Activated naive CD8-positive, alpha-beta T cell treated with anti-CD3 and anti-CD28 coated beads for 36 hours (primary cell): ENCODE results near the gene DHX9. TPM values are rescaled to one million over a fixed set of nuclear protein-coding genes. Genes with fewer than 3 reads are reported as not detected.
"Not testable (repeated sequence)": the region's sequence is repeated elsewhere in the genome, so short reads cannot be mapped to it uniquely, and the experiment has no call there.

Experiments used
- DNase-seq: peaks from one replicate; pipeline ENCODE4 v3.0.0; 2021
- H3K27ac Mint-ChIP-seq: one replicate; pipeline ENCODE4 v1.8.0; 2022; ENCODE audit warnings: mild to moderate bottlenecking, moderate library complexity, mixed read lengths
- H3K27me3 Mint-ChIP-seq: one replicate; pipeline ENCODE4 v1.8.0; 2022; ENCODE audit warnings: mild to moderate bottlenecking, mixed read lengths
- H3K36me3 Mint-ChIP-seq: one replicate; pipeline ENCODE4 v1.8.0; 2021; ENCODE audit warnings: mild to moderate bottlenecking, mixed read lengths
- H3K4me1 Mint-ChIP-seq: one replicate; pipeline ENCODE4 v1.8.0; 2021; ENCODE audit warnings: mixed read lengths
- H3K4me3 Mint-ChIP-seq: one replicate; pipeline ENCODE4 v1.8.0; 2022; ENCODE audit warnings: mild to moderate bottlenecking, moderate library complexity, mixed read lengths
- H3K9me3 Mint-ChIP-seq: one replicate; pipeline ENCODE4 v1.8.0; 2022; ENCODE audit warnings: mixed read lengths
- total RNA-seq, 2 experiments: library from RNA; stranded (reverse); gene quantifications; one replicate each; pipeline ENCODE4 v1.2.3, GENCODE V29; 2021

Gene DHX9
- total RNA-seq, 2 experiments from 2014 or later, result 310 to 318 TPM

DNA sequence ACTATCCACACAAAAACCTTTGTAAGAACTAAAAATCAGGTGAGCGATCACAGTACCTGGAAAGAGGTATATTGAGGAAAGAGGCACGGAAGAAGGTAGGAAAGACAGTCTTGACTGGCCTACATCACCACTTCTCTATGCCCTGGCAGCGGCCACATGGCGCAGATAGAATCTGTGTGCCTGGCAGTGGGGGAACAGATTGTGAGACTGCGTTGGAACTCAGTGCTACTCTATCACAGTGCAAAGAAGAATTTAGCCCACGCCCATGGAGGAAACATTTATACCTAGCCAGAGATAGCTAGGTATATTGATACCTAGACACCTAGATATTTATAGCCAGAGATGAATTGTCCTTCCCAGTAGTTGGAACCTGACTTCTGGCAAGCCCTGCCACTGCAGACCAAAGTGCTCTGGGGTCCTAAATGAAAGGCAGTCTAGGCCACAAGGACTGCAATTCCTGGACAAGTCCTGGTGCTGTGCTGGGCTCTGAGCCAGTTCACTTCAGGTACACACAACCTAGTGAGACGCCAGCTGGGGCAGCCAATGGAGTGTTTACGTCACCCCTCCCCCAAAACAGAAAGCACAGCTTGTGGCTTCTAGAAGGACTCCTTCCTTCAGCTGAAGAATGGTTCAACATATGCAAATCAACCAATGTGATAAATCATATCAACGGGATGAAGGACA lies 51.9 kb downstream of the DHX9 start:
- H3K27me3 Mint-ChIP-seq, result no peaks in the 10 kb centered on the region
- peaks cover 43% of the 10 kb centered on the region for H3K36me3 Mint-ChIP-seq
- no peak for DNase-seq
- peaks cover 24% of the 10 kb centered on the region for H3K4me1 Mint-ChIP-seq
- H3K27ac Mint-ChIP-seq, result peak overlapping the region; percentile 18
- H3K4me3 Mint-ChIP-seq, result no peak overlapping the region
- H3K9me3 Mint-ChIP-seq, result no peaks in the 10 kb centered on the region

DNA sequence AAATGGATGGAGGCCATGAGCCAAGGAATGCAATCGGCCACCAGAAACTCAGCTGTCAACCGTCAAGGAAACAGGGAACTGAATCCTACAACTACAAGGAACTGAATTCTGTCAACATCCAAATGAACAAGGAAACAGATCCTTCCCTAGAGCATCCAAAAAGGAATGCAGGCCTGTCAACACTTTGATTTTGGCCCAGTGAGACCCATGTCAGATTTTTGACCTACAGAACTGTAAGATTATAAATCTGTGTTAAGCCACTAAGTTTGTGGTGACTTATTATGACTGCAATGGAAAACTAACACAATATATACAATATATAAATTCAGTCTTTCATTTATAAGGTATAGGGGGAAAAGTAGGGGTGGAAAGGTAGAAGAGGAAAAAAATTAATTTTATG lies 58.5 kb downstream of the DHX9 start:
- no peaks in the 10 kb centered on the region for H3K36me3 Mint-ChIP-seq
- H3K27ac Mint-ChIP-seq, result no peak overlapping the region
- H3K27me3 Mint-ChIP-seq, result peaks cover 2% of the 10 kb centered on the region
- no peaks in the 10 kb centered on the region for H3K9me3 Mint-ChIP-seq
- no peak overlapping the region for H3K4me3 Mint-ChIP-seq
- no peak for DNase-seq
- no peaks in the 10 kb centered on the region for H3K4me1 Mint-ChIP-seq

DNA sequence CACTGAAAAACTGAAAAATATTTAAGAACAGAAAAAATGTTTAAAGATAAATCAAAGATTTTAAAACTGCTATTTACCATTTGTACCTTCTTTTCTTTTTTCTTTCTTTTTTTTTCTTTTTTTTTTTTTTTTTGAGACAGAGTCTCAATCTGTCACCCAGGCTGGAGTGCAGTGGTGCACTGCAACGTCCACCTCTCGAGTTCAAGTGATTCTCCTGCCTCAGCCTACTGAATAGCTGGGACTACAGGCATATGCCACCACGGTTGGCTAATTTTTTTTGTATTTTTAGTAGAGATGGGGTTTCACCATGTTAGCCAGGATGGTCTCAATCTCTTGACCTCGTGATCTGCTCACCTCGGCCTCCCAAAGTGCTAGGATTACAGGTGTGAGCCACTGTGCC lies 62.8 kb downstream of the DHX9 start:
- H3K27ac Mint-ChIP-seq, DNase-seq, H3K36me3 Mint-ChIP-seq, H3K27me3 Mint-ChIP-seq, H3K4me3 Mint-ChIP-seq, H3K9me3 Mint-ChIP-seq, H3K4me1 Mint-ChIP-seq: not testable (repeated sequence)

DNA sequence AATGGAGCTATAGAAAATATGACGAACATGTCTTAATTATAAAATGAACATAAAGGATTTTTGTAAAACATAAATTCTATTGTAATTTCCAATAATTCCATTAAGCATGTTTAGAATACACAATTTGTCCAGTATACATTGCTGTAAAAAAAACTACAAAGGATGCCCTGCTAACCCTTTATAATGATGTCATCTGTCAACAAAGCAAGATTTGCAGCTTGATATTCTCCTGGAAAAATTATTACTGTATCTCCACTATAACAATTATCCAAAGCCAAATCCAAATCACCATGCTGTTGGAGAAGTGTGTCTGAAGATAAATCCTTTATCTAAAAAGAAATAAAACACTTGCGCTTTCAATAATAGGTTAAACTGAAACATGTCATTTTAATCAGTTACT lies 66.2 kb downstream of the DHX9 start:
- DNase-seq, result no peak
- Mint-ChIP-seq H3K4me1 (no peaks in the 10 kb centered on the region), H3K27ac (no peak overlapping the region), H3K27me3 (peaks cover 3% of the 10 kb centered on the region), H3K9me3 (no peaks in the 10 kb centered on the region), H3K4me3 (no peak overlapping the region), H3K36me3 (no peaks in the 10 kb centered on the region)

DNA sequence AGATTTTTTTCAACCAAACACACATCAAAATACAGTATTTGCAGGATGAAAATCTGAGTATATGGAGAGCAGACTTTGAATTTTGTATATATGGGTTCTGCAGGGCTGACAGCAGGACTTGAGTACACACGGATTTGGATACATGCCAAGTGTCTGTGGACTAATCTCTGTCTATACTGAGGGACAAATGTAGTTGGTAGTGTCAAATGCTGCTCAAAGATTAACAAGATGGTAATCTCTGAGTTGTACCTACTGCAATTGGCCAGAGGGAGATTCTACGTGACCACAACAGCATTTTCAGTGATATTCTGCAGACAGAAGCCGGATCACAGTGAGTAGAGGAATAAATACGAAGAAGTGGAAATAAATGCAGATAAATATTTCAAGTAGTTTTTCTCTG lies 70.4 kb downstream of the DHX9 start:
- H3K4me3 Mint-ChIP-seq, result no peak overlapping the region
- peaks cover 6% of the 10 kb centered on the region for H3K27me3 Mint-ChIP-seq
- H3K36me3 Mint-ChIP-seq, result no peaks in the 10 kb centered on the region
- no peaks in the 10 kb centered on the region for H3K4me1 Mint-ChIP-seq
- no peak overlapping the region for H3K27ac Mint-ChIP-seq
- peaks cover 2% of the 10 kb centered on the region for H3K9me3 Mint-ChIP-seq
- no peak for DNase-seq

DNA sequence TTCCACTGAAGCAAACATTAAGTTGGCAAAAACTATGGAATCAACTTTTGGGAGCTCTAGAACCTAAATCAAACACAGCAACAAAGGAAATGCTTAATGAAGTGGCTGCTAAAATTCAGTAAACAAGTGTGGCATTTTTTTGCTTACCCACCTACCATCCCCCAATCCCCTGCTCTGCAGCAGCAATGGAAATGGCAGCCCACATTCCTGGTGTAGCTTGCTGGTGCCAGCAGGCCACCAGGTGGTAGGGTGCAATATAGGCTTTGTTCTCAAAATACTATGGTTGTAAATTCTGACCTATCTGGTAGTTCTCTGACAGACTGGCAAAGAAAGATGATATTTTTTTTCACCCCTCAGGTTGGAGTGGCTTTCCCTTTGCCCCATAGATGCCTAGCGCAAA lies 71.0 kb downstream of the DHX9 start:
- Mint-ChIP-seq H3K27ac (no peak overlapping the region), H3K36me3 (no peaks in the 10 kb centered on the region), H3K9me3 (peaks cover 2% of the 10 kb centered on the region), H3K4me1 (no peaks in the 10 kb centered on the region), H3K4me3 (no peak overlapping the region), H3K27me3 (peaks cover 9% of the 10 kb centered on the region)
- DNase-seq, result no peak

DNA sequence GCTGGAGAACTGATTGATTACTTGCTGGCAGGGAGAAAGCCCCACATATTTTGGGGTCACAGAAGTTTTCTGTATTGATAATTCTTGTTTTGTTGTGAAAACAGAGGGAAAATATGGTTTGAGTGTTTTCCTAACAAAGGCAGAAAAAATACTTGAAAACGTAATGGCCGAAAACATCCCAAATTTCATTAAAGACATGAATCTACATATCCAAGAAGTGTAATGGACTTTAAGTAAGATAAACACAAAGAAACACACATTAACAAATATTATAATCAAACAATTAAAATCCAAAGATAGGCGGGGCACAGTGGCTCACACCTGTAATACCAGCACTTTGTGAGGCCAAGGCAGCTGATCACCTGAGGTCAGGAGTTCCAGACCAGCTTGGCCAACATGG lies 74.3 kb downstream of the DHX9 start:
- Mint-ChIP-seq H3K4me3 (no peak overlapping the region), H3K4me1 (no peaks in the 10 kb centered on the region), H3K36me3 (no peaks in the 10 kb centered on the region), H3K9me3 (peaks cover 2% of the 10 kb centered on the region), H3K27me3 (peaks cover 29% of the 10 kb centered on the region), H3K27ac (no peak overlapping the region)
- no peak for DNase-seq

DNA sequence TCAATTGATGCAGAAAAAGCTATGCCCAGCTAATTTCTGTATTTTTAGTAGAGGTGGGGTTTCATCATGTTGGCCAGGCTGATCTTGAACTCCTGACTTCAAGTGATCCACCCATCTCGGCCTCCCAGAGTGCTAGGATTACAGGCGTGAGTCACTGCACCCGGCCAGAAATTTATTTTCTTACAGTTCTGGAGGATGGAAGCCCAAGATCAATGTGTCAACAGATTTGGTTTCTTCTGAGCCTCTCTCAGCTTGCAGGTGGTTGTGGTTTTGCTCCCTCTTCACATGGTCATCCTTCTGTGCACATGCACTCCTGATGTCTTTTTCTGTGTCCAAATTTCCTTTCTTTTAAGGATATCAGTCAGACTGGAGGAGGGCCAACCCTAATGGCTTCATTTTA lies 78.2 kb downstream of the DHX9 start:
- Mint-ChIP-seq H3K4me1 (no peaks in the 10 kb centered on the region), H3K4me3 (no peak overlapping the region), H3K27ac (no peak overlapping the region), H3K9me3 (no peaks in the 10 kb centered on the region), H3K36me3 (no peaks in the 10 kb centered on the region), H3K27me3 (peaks cover 50% of the 10 kb centered on the region)
- no peak for DNase-seq

DNA sequence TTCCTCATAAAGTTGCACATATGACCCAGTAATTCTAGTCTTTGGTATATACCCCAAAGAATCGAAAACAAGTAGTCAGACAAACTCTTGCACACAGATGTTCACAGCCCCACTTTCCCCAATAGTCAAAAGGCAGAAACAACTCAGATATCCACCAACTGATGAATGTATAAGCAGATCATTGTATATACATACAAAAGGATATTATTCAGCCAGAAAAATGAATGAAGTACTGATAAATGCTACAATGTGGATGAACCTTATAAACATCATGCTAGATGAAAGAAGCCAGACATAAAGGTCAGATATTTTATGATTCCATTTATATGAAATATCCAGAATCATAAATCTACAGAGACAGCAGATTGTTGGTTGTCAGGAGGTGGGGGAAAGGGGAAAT lies 86.5 kb downstream of the DHX9 start:
- H3K9me3 Mint-ChIP-seq, result no peaks in the 10 kb centered on the region
- H3K36me3 Mint-ChIP-seq, result no peaks in the 10 kb centered on the region
- no peak overlapping the region for H3K27ac Mint-ChIP-seq

DNA sequence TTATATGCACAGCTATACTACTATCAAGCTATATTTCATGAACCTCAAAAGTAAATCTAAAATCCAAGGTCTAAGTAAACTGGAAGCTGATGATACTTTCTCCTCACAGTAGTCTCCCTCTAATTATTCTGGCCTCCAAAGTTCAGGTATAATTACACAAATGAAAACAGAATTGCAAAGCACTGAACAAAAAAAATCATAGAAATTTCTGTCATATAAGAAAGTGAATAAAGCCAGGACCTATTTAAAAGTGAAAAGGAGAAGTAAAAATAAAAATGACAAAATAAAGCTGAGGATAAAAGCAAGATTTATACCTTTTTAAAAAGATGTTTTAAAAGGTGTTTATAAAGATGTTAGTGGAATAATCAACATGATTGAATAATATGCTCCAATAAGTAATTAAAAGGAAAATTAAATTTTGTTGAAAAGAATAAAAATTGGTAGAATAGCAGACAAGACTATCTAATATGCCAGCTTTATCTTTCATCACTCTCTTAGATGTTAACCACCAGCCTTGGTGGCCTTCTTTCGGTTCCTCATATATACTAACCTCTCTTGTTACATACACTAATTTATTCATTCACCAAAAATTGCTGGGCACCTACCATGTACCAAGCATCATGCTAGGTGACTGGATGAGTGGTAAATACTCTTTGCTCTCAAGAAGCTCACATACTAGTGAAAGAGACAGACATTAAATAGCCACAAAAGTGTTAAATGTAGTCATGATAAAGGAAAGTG lies 88.7 kb downstream of the DHX9 start:
- no peaks in the 10 kb centered on the region for H3K4me1 Mint-ChIP-seq
- H3K9me3 Mint-ChIP-seq, result no peaks in the 10 kb centered on the region
- H3K4me3 Mint-ChIP-seq, result no peak overlapping the region
- no peak for DNase-seq
- H3K27me3 Mint-ChIP-seq, result peaks cover 19% of the 10 kb centered on the region
- H3K36me3 Mint-ChIP-seq, result no peaks in the 10 kb centered on the region
- no peak overlapping the region for H3K27ac Mint-ChIP-seq

More for the DNA sequence above, 86.5 kb downstream of the DHX9 start:
- no peak overlapping the region for H3K4me3 Mint-ChIP-seq
- DNase-seq, result no peak
- H3K27me3 Mint-ChIP-seq, result peaks cover 30% of the 10 kb centered on the region
- H3K4me1 Mint-ChIP-seq, result no peaks in the 10 kb centered on the region

DNA sequence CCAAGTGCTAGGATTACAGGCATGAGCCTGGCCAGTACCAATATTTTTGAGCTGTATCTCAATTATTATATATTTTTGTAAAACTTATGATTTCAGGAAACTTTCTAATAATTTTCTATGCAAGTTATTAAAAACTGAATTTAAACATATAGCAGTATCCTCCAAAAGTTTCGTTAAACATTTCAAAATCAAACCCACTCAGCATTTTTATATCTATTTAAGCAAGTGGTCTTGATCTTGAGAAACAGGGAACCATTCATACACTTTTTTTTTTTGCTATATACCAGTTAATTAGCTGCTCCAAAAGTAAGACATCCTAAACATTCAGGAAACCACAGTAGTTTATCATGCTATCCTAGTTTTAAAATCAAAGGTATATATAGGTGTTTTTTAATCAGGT lies 91.8 kb downstream of the DHX9 start:
- no peak overlapping the region for H3K4me3 Mint-ChIP-seq
- peaks cover 20% of the 10 kb centered on the region for H3K27me3 Mint-ChIP-seq
- DNase-seq, result no peak
- peaks cover 8% of the 10 kb centered on the region for H3K9me3 Mint-ChIP-seq
- H3K4me1 Mint-ChIP-seq, result no peaks in the 10 kb centered on the region
- peaks cover 1% of the 10 kb centered on the region for H3K36me3 Mint-ChIP-seq
- H3K27ac Mint-ChIP-seq, result no peak overlapping the region

DNA sequence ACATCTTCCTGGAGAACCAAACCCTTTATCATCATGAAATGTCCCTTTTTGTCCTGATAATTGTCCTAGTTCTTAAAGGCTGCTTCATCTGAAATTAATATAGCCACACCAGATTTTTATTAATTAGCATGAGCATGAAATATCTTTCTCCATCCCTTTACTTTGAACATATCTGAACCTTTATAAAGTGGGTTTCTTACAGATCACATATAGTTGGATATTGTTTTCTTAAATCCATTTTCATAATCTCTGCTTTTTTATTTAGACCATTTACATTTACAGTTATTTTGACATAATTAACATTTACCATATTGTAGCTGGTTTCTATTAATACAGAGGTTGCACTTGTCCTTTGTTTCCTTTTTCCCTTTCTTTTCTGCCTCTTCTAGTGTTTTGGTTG lies 96.6 kb downstream of the DHX9 start:
- Mint-ChIP-seq H3K27me3 (peaks cover 44% of the 10 kb centered on the region), H3K27ac (no peak overlapping the region), H3K4me1 (no peaks in the 10 kb centered on the region), H3K9me3 (peaks cover 12% of the 10 kb centered on the region), H3K36me3 (peaks cover 5% of the 10 kb centered on the region), H3K4me3 (no peak overlapping the region)
- DNase-seq, result no peak

Other genes with a start within 250 kb of the DHX9 start
- gene RGS16, start 235.0 kb upstream of the DHX9 start, total RNA-seq, result 10 to 100 TPM; 68.1 to 70.7 TPM
- not detected for gene RGS8, start 154.8 kb upstream of the DHX9 start, total RNA-seq
- 1 to 10 TPM; 4.7 to 5.4 TPM for gene NPL, start 49.6 kb upstream of the DHX9 start, total RNA-seq
- not detected for gene SHCBP1L, start 113.8 kb downstream of the DHX9 start, total RNA-seq
- gene LAMC1, start 184.1 kb downstream of the DHX9 start, total RNA-seq, result under 1 TPM; 0.42 to 0.66 TPM